CD4-positive, alpha-beta T cell treated with Interleukin-15 for 4 hours (primary cell): ENCODE data around the gene RGPD5.
"Not testable (repeated sequence)": the region's sequence is repeated elsewhere in the genome, so short reads cannot be mapped to it uniquely, and the experiment has no call there.

Experiments used
- DNase-seq: peaks from one replicate; pipeline ENCODE4 v3.0.0-alpha.2; 2020; ENCODE audit warnings: low spot score

RGPD5 gene

GRCh38 chr2:109794074-109794737 lies at the start of gene RGPD5:
RGPD5 (plus strand) TSS chr2:109794305; CDS start chr2:109794466, 161 bp downstream.
- not testable (repeated sequence) for DNase-seq

DNA sequence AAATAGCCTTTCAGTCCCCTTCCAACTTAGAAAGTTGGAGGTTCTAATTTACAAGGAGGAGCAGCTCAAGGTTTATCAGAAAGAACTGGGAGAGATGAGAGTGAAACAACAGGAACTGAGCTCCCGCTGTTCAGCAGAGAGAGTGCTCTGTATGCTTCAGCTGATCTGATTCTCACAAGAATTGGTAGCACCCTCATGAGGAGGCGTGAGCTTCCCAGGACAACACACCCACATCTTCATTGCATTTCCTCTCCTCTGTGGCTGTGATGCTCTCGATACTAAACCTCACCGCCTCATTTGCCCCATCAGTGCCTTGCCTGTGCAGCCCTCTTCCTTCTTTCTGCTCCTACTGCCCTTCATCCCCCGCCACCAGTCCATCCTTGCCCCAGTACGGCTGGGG lies 42.5 kb upstream of the RGPD5 start:
- DNase-seq, result not testable (repeated sequence)

- not testable (repeated sequence) for DNase-seq
Measured at GRCh38 chr2:109757163-109757824, 36.8 kb upstream of the RGPD5 start.

GRCh38 chr2:109760265-109761042 lies 33.7 kb upstream of the RGPD5 start:
- not testable (repeated sequence) for DNase-seq

- DNase-seq, result not testable (repeated sequence)
Measured at GRCh38 chr2:109761043-109761454, 33.1 kb upstream of the RGPD5 start.

DNA sequence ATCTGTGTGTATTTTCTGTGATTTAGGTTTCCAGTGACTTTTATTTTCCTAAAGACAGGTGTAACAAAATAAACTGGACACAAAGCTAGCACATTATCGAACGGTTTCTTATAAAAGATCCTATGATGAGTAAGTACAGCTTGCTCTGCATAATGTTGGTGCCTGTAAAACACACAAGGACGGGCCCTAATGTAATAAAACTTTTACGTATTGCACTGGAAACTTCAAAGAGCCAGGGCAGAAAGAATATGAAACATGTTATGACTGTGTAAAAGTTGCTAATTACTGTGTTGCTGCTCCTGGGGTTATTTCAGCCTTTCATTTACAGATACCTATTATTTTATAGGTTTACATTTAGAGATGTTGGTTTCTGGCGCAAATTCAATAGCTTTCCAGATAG lies 32.1 kb upstream of the RGPD5 start:
- DNase-seq, result not testable (repeated sequence)

GRCh38 chr2:109766074-109766473 lies 28.0 kb upstream of the RGPD5 start:
- not testable (repeated sequence) for DNase-seq

DNA sequence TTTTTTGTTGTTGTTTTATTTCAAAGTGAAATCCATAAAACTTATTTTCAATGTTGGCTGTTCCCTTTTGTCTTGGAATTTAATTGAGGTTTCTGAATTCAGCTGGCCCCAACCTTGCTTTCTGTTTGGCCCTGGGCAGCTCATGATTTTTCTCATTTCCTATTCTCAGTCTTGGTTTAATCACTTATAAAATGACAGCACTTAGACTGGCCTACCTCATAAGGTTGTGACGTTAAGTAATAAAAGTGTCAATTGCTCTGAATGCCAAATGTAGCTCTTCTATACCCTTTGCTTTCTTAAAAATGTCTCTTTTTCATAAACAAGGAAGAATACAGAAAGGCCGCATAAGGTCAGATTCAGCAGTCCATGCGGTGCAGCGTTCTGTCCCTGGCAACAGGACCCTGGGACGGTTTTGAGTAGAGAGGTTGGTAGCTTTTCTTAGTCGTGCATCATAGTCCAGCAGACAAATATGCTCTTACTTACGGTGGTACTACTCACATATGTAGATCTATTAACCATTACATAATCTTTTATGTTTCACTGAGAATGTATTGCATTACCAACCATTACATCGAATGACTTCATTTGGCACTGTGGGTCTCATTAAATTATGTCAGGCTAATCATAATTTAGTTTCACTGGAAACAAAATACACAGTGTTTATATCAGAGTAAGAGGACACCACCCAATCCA lies 27.1 kb upstream of the RGPD5 start:
- not testable (repeated sequence) for DNase-seq

DNA sequence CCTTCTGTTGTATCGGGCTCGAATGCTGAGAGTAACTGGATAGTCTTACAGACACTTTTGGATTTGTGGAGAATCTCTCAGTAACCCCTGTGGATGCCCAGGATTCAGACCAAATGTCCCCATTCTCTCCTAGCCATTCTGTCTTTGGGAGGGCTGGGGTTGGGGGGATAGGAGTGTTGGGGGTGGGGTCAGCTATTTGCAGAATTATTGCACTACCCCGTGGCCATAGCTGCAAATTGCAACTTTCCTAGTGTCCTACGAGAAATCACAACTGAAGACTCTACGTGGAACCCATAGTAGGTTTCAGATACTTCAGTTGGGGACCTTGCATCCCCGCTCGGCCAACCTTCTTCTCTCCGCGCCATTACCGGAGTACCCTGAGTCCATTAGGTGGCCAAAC lies 25.2 kb upstream of the RGPD5 start:
- DNase-seq, result not testable (repeated sequence)

GRCh38 chr2:109779118-109779517 lies 15.0 kb upstream of the RGPD5 start:
- DNase-seq, result not testable (repeated sequence)

- DNase-seq, result not testable (repeated sequence)
Measured at GRCh38 chr2:109781147-109781816, 12.8 kb upstream of the RGPD5 start.

GRCh38 chr2:109782446-109782993 lies 11.6 kb upstream of the RGPD5 start:
- DNase-seq, result not testable (repeated sequence)

- DNase-seq, result not testable (repeated sequence)
Measured at GRCh38 chr2:109791530-109792279, 2.4 kb upstream of the RGPD5 start.

DNA sequence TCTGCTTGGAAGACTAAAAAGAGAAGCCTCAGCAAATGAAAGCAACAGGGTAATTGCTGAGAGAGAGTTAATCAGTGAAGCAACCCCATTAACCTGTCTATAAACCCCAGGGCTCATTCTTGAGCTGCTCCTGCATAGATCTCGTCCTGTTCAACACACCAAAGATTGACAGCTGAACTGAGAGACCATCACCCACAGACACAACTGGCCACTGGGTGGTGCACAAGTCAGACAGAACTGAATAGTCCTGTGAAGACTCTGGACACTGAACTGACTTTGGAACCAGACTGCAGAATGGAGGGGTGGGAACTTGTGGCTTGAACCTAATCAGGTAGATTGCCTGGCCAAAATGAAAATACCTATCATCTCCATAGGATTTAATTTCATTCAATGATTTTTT lies 1.4 kb upstream of the RGPD5 start:
- not testable (repeated sequence) for DNase-seq

GRCh38 chr2:109871129-109871751 lies 77.1 kb downstream of the RGPD5 start:
- DNase-seq, result not testable (repeated sequence)

- not testable (repeated sequence) for DNase-seq
Measured at GRCh38 chr2:109876625-109877024, 82.5 kb downstream of the RGPD5 start.

DNA sequence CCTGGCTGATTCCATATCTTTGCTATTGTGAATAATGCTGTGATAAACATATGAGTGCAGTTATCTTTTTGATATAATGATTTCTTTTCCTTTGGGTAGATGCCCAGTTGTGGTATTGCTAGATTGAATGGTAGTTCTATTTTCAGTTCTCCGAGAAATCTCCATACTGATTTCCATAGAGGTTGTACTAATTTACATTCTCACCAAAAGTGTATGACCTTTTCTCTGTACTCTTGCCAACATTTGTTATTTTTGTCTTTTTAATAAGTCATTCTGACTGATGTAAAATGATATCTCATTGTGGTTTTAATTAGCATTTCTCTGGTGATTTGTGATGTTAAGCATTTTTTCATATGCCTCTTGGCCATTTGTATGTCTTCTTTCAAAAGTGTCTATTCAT lies 88.0 kb downstream of the RGPD5 start:
- not testable (repeated sequence) for DNase-seq

DNA sequence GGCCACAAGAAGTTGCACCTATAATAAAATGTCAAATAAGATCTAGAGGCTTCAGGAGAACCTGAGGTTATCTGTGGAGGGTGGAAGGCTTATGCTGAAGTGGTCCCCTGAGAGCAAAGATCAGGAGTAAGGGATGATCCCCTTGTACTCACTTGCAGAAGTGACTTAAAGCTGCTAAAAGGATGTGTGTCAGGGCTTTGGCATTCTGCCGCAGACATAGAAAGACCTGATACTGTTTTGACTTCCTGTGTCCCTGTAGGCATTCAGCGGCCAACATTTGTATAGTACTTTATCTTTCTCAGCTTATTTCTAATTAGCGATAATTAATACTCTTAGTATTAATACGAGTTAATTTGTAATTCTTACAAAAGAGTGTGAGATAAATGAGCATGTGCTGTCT lies 94.3 kb downstream of the RGPD5 start:
- DNase-seq, result not testable (repeated sequence)

DNA sequence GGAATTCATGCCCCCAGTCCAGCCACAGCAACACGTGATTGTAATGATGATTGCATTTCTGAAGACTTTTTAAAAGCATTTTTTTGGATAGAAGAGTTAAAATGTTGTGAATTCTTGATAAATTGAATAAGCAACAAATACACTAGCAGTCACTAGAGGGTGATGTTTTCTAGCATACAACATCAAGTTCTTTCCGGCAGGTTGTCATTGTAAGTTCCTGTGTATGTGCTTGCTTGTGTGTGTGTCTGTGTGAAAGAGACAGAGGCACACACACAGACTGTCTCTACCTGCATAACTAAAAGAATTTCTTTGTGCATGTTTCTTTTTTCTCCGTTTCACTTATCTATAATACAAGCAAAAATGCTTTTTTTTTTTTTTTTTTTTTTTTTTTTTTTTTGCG lies 95.8 kb downstream of the RGPD5 start:
- DNase-seq, result not testable (repeated sequence)

- not testable (repeated sequence) for DNase-seq
Measured at GRCh38 chr2:109891024-109891423, 96.9 kb downstream of the RGPD5 start.
